ENCODE data around the gene SLC8A3. TPM values are rescaled to one million over a fixed set of nuclear protein-coding genes. Genes with fewer than 3 reads are reported as not detected.

Gene SLC8A3
- total and polyA plus RNA-seq, 2 donors (not counting 3 experiments of a cell fraction or from before 2014, with no cell fraction given), result not detected

DNA sequence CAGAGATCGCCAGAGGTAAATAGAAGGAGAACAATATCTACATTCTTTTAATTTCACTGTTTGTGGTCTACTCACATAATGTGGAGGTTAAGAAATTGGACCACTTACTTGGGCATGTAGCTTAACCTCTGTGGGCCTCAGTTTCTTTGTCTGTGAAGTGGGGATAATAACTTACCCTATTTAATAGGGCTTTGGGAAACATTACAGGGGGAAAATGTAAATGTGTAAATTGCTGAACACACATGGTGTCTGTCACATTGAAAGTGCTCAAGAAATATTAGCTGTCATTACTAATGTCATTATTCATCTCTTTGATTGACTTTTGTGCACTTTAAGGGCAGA, 140.5 kb downstream of the SLC8A3 start:
- no peaks in the 10 kb centered on the region for H3K4me1 ChIP-seq (ENCODE audit: control insufficient read depth, extremely low read depth, insufficient read depth, low read length)
- H3K27ac ChIP-seq (ENCODE audit: insufficient read depth, low read depth, low read length), result no peak overlapping the region
- TF ChIP-seq EZH2 (IDR thresholded peaks at IDR 0.05; ENCODE audit: borderline replicate concordance, low read depth, low read length, severe bottlenecking), result no peak
- no peak for TF ChIP-seq JUN (IDR thresholded peaks at IDR 0.05; ENCODE audit: borderline replicate concordance, insufficient read depth, insufficient read length, low read depth)
- no peak for TF ChIP-seq FOS (IDR thresholded peaks at IDR 0.05; ENCODE audit: borderline replicate concordance, insufficient read depth, low read length)
- no peak for TF ChIP-seq GATA2 (IDR thresholded peaks at IDR 0.05; ENCODE audit: insufficient read depth, insufficient read length, low read depth, low read length)
- TF ChIP-seq POLR2AphosphoS5 (IDR thresholded peaks at IDR 0.05; ENCODE audit: insufficient read depth, low read depth, low read length), result no peak
- TF ChIP-seq POLR2A (IDR thresholded peaks at IDR 0.05; ENCODE audit: low read depth, low read length), result no peak
- TF ChIP-seq MYC (IDR thresholded peaks at IDR 0.05; ENCODE audit: low read depth, low read length), result no peak
- TF ChIP-seq MAX (IDR thresholded peaks at IDR 0.05; ENCODE audit: insufficient read depth, insufficient read length), result no peak
- TF ChIP-seq CTCF (IDR thresholded peaks at IDR 0.05; ENCODE audit: extremely low read depth in 1 of 2, insufficient read depth in 1 of 2, low read depth in 1 of 2, low read length in 2 of 2), result no peak
- no peaks in the 10 kb centered on the region for H3K9me3 ChIP-seq (replicated peaks; ENCODE audit: control insufficient read depth, insufficient read depth, low read length)
- intact Hi-C loops (cut with micrococcal nuclease), result no loop called here
- no TSS peak for BruUV-seq (replicated peaks)
- dilution Hi-C loops (cut with MboI; ENCODE audit: extremely low pct_ligation_motif_present, low sequenced_read_pairs), result no loop called here
- no peaks in the 10 kb centered on the region for H3K36me3 ChIP-seq (ENCODE audit: control insufficient read depth in 2 of 2, extremely low read depth in 1 of 2, insufficient read depth in 2 of 2, low read length in 2 of 2)
- H3K4me3 ChIP-seq (replicated peaks in 1 of 3; ENCODE audit: insufficient read depth in 1 of 3, low read depth in 1 of 3, low read length in 3 of 3), result no peak overlapping the region
- H2AFZ ChIP-seq (ENCODE audit: low read depth, low read length), result no peak overlapping the region
- H3K4me2 ChIP-seq (ENCODE audit: insufficient read depth, low read length), result no peak overlapping the region
- H3K79me2 ChIP-seq (ENCODE audit: control insufficient read depth, insufficient read depth, low read length), result no peaks in the 10 kb centered on the region
- CTCF ChIA-PET, result interaction anchor here (1.0 to 3.0 kb wide), 4 partner anchors 20 to 520 kb away, joined by 3 to 14 read pairs (median 6); no protein-coding TSS in a partner anchor
- H4K20me1 ChIP-seq (replicated peaks; ENCODE audit: control insufficient read depth, extremely low read depth, insufficient read depth, low read length), result no peaks in the 10 kb centered on the region
- H3K9me1 ChIP-seq (replicated peaks; ENCODE audit: control insufficient read depth, extremely low read depth, insufficient read depth, low read length), result no peaks in the 10 kb centered on the region
- no peaks in the 10 kb centered on the region for H3K27me3 ChIP-seq (ENCODE audit: control insufficient read depth in 2 of 2, insufficient read depth in 2 of 2, low read length in 2 of 2)
- FAIRE-seq (no peak), DNase-seq (ENCODE audit: low read depth, low spot score) (no peak)
- no peak overlapping the region for H3K9ac ChIP-seq (replicated peaks; ENCODE audit: extremely low read depth, insufficient read depth, low read length)
- POLR2A ChIA-PET, result no interaction called here

All from endothelial cell of umbilical vein (primary cell).